ENCODE results near the gene MUC22.
"Not testable (repeated sequence)": the region's sequence is repeated elsewhere in the genome, so short reads cannot be mapped to it uniquely, and the experiment has no call there.

MUC22 gene

DNA sequence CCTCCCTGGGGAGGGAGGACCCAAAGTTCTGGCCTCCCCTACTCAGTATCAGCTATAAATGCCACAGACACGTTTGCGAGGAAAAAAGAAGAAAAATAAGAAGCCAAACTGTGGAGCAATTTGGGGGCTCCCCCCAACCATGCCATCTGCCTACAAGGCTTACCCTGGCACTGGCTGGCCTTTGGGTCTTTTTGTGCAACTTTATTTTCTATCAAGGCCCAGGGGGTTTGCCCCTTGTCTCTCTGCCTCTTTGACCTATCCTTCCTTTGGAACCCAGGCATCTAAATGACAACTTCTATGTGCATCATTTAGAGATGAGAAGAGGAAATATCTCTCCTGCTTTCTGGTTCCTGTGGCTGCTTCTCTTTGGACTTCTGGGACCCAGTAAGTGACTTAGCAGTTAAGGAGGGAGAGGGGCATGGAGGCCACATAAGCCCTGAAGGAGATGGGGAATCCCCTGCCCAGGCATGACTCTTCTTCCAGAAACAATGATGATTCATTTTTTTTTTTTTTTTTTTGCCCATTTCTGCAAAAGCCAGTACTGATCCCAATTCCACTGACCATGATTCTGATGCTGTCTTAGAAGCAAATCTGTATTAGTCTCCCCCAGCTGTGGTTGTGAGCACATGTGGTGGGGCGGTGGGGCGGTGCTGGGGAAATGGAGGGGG, at the start of gene MUC22:
Gene MUC22 (plus strand): TSS at position 82 of the 668 bp plus-strand sequence. CDS start 233 bp downstream, at position 315.
- DNase-seq = peak; percentile 42

DNA sequence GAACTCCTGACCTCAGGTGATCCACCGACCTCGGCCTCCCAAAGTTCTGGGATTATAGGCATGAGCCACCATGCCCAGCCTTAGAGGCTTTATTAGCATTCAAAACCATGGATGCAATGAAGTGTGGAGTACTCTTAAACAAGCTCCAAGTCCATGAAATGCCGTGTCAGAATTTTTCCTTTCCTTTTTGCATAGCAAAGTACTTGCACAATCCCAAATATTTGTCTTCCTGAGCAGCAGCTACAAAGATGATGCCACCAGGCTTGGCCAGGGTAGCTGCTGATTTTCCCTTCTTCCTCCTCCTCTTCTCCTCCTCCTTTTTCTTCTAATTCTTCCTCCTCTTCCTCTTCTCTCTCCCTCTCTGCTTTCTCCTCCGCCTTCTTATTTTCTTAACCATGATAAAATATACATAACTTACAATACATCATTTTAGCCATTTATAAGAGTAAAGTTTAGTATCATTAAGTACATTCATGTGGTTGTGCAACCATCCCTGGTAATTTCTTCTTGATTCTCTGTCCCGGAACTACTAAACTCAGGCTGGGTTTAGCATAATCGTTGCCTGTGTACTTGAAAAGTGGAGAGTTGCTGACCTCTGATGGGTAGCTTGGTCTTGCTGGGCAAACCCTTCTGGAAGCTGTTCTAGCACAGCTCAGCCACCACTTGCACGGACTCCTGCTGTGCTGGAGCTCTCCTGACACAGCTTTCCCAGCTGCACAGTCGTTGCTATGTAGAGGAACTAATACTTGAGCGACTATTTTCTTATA, 49.2 kb upstream of the MUC22 start:
- DNase-seq = no peak

DNA sequence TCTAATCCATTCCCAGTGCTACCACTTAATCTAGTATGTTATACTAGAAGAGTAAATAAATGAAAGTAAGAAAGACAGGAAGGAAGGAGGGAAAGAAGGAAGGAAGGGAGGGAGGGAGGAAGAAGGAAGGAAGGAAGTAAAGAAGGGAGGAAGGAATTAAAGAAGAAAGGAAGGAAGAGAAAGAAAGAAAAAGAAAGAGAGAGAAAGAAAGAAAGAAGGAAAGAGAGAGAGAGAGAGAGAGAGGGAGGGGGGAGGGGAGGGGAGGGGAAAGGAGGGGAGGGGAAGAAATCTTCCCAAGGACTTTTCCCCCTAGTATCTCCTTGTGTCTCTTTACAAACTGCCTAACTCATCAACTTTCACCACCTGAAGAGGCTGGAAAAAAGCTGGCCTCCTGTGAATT, 47.6 kb upstream of the MUC22 start:
- DNase-seq = no peak

DNA sequence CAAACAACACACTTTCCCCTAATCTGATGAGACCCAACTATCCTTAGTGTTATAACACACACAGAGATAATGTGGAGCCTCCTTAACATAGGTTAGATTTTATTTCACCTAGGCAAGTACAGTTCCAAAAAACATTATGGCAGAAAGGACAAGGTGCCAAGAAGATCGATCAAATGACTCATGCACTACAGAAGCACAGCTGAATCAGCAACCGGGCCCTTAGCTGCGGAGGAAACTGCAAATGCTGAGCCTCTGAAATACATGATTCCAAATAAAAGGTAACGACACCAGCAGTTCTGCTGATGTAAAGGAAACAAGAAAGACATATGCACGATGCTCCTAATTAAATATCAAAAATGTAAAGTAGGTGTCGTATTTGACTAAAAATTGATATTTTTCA, 46.6 kb upstream of the MUC22 start:
- no peak for DNase-seq

DNA sequence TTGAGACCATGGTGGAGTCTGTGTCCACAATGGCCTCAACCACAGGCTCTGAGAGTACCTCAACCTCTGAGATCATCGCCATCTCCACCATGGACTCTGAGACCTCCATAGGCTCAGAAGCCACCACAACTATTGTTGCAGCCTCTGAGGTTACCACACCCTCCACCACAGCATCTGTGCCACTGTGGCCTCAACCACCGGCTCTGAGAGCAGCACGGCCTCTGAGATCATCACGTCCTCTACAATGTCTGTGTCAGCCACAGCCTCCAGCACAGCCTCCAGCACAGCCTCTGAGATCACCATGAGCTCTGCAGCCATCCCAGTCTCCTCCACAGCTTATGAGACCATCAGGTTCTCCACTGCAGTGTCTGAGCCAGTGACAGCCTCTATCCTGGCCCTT, 46.2 kb upstream of the MUC22 start:
- no peak for DNase-seq

DNA sequence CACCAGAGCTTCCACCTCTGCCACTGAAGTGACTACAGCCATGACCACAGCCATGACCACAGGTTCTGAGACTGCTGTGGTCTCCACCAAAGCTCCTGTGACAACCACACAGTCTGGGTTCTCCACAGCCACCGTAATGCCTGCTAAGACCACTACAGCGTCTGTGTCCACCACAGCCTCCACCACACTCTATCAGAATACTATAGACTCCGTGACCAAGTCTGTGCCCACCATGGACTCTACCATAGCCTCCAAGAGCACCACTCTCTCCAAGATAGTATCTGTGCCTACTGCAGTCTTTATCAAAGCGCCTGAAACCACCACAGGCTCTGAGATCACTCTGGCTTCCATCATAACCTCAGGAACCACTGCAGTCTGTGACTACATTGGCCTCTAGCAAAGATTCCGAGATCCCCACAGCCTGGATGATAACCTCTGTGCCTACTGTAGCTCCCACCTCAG, 45.1 kb upstream of the MUC22 start:
- no peak for DNase-seq

DNA sequence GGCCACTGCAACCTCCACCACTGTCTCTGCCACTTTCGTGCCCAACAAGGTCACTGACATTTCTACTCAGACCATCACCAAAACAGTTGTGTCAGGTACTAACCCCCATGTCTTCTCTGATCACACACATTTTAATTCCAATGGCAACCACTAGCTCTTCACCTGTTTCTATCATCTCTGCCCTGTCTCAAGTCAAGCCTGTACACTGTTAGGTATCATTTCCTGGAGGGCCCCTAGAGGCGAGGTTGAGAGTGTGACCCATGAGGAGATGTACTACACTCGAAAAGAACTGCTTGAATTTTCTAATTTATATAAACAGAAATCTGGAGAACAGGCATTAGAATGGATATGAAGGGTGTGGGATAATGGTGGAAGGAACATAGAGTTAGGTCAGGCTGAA, 44.1 kb upstream of the MUC22 start:
- DNase-seq = no peak

DNA sequence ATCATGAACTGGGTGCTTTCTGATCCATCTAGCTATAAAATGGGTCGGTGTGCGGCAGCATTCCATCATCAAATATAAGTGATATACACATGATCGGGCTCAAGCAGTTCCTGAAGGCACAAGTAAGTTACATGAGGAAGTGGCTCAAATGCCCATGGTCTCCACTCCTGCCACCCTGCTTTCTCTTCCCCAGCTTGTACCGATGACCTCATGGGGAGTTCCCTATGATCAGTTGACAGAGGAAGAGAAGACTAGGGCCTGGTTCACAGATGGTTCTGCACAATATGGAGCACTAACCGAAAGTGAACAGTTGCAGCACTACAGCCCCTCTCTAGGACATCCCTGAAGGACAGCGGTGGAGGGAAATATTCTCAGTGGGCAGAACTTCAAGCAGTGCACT, 41.1 kb upstream of the MUC22 start:
- DNase-seq = not testable (repeated sequence)

DNA sequence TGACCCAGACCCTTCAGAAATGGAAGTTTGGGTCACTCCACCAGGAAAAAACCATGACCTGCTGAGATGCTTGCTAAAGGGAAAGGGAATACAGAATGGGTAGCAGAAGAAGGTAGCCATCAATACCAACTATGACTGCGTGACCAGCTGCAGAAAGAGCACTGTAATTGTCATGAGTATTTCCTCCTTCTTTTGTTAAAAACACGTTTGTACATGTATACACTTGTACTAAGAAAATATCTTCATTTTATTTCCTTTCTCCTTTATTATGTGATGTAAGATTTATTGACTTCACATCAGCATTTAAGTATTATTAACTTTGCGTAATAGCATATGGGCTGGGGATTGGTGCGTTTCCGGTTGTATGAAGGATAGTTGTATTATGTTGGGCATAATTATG, 39.3 kb upstream of the MUC22 start:
- no peak for DNase-seq

DNA sequence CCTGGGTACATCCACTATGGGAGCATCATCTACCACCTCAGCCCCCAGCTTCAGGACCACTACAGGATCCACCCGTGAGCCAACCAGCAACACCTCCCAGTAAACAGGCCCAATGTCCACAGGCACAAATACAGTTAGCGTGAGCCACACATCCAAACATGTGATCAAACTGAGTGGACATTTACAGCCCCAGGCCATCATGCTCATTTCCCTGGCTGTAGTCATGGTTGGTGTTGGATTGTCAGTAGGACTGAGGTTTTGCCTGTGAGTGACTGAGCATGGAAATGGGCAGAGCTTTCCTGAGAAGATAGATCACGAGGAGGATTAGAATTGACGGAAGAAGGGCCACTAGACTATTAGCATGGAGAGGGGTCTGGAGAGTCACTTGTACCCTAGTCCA, 37.5 kb upstream of the MUC22 start:
- DNase-seq = no peak

DNA sequence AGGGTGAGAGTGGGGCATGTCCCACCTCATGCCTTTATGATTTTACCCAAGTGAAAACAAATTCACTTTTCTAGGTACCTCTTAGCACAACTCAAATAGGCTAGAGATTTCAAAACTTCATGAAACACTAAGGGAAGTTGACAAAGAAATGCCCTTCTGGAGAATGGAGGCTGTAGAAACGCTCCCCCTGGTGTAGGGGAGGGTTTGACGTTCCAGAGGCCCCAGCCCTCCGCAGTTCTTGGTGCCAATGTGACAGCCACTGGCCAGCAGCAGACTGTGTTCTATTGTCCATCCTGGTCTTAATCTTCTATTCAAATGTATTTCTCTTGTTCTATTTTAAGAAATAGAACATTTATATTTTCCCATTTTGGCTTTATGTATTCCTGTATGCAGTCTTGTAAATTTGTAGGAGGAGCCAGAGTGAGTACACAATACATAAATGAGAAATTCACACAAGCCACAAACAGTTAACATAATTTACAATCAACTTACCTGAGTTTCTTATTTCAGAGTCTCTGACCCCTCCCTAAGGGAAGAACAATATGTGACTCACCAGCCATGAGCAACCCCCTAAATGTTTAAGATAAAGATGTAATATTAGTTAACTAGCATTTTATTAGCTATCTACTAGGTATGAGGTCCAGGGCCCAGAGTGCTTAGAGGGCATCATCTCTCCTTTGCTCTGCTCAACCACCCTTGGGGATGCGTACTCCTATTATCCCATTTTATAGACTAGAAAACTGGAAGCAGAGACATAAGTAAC, 35.6 kb upstream of the MUC22 start:
- DNase-seq = no peak

DNA sequence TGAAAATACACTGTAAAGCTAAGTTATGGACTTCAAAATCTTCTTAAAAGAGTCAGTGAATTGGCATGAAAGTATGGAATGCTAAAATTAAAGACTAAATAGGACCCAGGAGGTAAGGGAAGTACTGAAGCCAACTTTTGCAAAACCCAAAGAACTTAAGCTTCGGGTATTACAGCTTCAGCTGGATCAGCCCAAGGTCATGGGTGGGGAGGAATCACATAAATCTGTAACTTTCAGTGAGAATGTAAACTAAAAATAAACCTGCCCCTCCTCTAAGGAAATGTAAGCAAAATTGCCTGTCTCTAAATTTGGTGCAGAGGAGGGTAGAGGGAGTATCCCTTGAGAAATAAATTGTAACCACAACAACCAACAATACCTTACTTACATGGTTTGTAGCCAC, 31.1 kb upstream of the MUC22 start:
- no peak for DNase-seq

DNA sequence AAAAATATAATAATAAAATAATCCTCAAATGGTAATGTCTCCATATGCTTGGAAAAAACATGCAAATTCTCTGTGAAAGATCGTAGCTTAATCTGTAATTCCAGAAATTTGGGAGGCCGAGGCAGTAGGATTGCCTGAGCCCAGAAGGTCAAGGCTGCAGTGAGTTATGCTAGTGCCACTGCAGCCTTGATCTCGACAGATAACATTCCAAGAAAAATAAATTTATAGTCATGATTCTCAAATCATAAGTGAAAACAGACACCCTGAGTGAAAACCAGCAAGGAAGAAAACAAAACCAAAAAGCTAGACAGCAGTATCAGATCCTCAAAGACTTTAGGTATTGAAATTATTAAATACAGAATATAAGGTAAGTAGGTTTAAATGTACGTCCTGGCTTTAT, 30.6 kb upstream of the MUC22 start:
- no peak for DNase-seq

DNA sequence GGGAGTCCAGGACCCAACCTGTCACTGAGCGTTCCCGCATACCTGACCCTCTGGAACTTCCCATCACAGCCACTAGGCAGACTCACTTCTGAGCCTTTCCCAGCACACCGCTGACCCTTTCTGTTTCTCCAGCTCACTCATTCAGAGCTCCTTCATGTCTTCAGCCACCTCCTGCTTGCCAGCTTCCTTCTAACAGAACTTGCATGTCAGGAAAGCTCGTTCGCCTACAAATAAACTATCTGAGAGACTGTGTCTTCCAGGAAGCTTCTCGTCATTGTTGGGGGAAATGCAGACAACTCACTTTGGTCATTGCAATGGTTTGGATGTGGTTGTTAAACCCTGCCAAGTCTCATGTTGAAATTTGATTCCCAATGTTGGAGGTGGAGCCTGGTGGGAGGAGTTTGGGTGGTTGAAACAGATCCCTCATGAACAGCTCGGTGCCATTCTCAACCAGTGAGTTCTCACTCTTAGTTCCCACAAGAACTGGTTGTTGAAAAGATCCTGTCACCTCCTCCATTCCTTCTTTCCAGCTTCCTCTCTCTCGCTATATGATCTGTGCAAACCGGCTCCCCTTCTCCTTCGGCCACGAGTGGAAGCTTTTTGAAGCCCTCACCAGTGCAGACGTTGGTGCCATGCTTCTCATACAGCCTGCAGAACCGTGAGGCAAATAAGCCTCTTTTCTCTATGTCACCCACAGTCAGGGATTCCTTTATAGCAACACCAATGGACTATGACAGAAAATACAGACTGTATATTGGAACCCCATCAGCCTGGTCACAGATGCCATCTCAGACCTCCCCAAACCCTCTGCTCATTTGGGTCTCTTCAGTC, 28.1 kb upstream of the MUC22 start:
- DNase-seq = no peak

DNA sequence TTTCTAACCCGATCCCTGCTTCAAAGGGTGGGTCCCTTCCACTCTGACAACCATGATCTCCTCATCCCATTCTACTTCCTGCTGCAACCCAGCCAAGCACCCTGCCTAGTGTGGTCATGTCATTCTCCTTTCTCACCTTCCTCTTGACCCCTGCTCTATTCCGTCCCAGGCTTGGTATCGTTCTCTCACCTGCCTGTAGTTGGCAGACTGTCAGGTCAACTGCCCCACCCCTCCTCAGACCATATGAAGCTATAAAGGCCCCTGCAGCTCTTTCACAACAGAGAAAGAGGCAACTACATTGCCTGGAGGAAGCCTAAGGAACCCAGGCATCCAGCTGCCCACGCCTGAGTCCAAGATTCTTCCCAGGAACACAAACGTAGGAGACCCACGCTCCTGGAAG, 26.8 kb upstream of the MUC22 start, which contains the start of gene MUC21:
Gene MUC21 (plus strand): TSS at position 280 of the 400 bp plus-strand sequence. CDS start 241 bp downstream, outside the sequence.
- no peak for DNase-seq

DNA sequence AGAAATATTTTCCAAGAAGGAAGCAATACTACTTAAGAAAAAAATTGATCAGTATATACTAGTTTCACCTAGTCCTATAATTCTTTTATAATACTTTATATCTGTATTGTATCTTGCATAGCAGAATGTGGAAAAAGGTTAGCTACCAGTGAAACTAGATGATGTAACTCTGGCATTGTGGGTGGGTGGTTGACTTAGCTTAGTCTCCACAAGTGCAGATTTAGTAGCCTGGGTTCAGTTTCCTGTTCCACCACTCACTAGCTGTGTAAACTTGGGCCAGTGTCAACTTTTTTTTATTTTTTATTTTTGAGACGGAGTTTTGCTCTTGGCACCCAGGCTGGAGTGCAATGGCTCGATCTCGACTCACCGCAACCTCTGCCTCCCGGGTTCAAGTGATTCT, 24.8 kb upstream of the MUC22 start:
- no peak for DNase-seq

DNA sequence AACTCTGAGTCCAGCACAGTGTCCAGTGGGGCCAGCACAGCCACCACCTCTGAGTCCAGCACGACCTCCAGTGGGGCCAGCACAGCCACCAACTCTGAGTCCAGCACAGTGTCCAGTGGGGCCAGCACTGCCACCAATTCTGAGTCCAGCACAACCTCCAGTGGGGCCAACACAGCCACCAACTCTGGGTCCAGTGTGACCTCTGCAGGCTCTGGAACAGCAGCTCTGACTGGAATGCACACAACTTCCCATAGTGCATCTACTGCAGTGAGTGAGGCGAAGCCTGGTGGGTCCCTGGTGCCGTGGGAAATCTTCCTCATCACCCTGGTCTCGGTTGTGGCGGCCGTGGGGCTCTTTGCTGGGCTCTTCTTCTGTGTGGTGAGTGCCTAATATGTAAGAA, 23.0 kb upstream of the MUC22 start:
- no peak for DNase-seq

DNA sequence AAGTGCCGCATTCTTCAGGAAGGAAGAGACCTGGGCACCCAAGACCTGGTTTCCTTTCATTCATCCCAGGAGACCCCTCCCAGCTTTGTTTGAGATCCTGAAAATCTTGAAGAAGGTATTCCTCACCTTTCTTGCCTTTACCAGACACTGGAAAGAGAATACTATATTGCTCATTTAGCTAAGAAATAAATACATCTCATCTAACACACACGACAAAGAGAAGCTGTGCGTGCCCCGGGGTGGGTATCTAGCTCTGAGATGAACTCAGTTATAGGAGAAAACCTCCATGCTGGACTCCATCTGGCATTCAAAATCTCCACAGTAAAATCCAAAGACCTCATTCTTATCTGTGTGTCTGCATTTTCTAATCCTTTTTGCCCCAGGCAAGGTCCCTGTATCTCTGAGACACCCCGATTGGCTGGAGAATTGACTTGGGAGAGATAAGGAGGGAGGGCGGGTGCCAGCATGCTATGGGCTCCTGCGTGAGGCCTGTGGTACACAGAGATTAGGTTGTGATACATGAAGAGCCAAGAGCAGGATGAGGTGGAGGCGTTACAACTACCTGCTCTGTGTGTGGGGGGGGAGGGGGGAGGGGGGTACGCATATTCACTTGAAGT, 22.0 kb upstream of the MUC22 start:
- no peak for DNase-seq

DNA sequence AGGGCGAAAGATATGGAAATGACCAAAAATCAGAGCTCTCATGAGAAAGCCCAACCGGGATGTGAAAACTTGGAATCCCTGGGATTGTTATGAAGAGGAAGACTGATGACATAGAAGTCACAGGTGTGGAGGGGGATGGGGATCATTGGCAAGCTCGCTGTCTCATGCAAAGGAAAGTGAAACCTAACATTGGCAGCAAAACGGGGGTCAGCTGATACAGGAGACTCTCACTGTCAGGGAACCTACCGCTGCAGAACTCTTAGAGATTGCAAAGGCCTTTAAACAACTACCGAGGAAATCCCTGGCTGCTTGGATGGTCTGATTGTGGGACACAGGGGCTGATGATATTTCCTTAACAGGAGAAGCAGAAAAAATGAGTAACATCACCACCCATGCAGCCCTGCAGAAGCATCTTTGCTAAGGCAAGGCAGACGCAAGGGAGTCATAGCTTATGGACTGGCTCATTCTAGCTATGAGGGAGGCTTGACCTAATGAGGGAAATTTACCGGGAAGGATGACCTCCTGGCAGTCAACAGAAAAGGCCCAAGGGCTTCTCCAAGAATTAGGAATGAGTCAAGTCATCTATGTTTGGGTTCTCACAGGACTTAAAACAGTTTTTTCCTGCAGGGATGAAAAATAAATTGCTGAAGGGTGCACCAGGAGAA, 19.7 kb upstream of the MUC22 start:
- DNase-seq = no peak

DNA sequence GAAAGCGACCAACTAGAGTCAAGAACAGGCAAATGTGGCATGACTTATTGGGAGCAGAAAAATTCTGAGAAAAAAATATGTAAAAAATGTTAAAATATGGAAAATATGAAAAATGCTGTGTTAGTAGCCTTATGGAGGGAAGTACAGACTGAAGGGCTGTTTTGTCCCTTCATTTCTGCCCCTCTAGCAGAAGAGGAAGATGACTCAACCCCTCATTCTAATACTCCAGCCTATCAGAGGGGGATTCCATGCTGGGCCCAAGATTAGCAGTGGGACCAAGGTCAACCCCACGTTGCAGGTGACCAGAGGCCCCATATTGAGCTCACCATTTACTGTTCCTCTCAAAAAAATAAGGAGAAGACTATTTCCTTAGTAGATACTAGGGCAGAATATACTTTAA, 18.4 kb upstream of the MUC22 start:
- DNase-seq = no peak

DNA sequence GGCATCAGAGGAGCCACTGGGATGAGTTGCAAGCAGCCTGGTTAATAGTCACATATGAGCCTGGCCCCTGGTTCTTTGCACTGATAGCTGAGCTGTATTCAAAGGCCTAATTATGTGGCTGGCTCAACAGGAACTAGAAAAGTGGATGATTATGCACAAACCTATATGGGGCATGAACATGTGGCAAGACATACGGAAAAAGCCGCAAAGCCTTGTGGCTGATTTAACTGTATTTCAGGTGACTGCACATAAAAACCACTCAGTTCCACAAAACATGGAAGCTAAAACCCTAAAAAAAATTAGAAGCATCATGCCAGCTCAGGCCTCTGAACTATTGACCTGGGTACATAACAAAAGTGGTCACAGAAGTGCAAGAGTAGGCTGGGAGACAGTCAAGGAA, 13.0 kb upstream of the MUC22 start:
- DNase-seq = no peak

DNA sequence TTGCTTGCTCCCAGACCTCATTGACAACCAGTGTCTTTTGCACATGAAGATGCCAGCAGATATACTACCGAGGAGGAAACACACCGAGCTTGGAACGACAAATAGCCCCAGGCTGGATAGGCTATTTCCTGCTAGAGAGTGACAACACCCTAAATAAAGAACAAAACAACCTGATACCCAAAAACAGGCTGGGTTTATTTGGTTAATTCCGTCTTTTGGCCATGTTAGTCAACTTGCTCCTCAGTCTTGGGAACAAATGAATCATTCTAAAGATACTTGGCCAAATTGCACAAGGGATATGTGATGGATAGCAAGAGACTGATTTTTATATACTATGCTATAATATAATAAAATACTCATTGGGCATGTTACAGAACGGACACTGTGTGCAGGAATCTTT, 11.5 kb upstream of the MUC22 start:
- DNase-seq = no peak

Data from stimulated activated CD8-positive, alpha-beta memory T cell treated with anti-CD3 and anti-CD28 coated beads, Interleukin-4, amount 100 ng/mL, for 48 hours (primary cell).